Head of caudate nucleus (tissue), 42 donors: ENCODE measurements around the gene PRDM10.
A peak's percentile ranks its signal among the peaks of the same experiment; 100 is the strongest.

Source experiments
- DNase-seq, 42 donors: peaks; one replicate each; pipeline versions ENCODE4 v3.0.0 to v3.0.0-alpha.2; 2020 to 2021; ENCODE audit warnings: mixed read lengths in 7 of 42
- intact Hi-C: fragments of 100-400 bp; cut with DNase I; formaldehyde crosslinking; loops from one replicate; pipeline ENCODE4 v1.15.0; 2022

PRDM10 gene

DNA sequence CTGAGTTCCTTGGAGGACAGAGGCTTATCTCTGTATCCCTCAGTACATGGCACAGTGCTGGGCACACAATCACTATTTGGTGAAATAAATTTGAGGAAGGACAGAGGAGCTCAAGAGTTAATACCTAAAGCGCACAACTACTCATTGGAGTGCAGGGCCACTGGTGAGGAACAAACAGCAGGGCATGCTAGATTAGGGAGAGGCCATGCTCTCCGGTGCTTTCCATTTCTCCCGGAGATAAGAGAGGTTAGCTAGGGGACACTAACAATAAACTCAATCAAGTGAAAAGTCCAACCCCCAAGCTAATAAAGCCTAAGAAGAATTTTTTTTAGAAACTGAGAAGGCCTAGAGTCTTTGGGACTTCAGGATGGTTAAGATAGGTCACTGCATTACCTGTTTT lies 136.3 kb downstream of the PRDM10 start:
- intact Hi-C loops = no loop called here

DNA sequence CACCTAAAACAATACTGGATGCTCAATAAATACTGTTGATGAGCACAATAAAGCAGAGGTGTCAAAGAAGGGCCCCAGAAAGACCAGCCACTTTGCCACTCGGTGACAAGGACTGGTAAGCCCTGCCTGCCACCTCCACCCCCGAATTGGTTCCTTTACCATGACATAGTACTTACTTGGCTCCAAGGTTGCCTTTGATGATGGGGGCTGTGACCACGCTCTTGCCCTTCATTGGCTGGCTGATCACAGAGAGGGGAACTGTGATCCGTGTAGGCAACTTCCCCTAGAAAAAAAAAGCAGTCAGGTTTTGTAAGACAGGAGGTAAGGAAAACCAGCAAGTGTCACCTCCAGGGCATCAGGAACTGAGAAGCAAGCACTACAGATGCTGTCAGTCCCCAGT lies 136.9 kb downstream of the PRDM10 start:
- peak in 30 of 42 donors; percentile 16 to 78 (median 41) for DNase-seq
- intact Hi-C loops = no loop called here

More for the DNA sequence above, 136.3 kb downstream of the PRDM10 start:
- no peak for DNase-seq

DNA sequence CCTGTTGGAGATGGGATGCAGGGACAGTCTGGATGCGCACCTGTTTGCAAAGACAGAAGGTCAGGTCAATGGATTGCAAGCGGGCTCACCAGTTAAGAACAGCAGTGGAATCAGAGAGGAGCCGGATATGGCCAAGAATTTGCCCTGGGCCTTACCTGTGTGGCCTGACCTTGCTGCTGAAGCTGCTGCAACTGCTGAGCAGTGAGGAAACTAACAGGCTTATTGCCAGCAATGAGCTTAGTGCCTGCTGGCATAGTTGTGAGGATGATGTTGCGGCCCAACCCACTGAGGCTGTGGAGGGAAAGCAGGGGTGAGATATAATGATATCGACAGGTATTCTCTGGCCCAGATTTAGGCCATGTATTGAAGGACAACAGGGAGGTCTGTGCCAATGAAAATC lies 137.8 kb downstream of the PRDM10 start:
- intact Hi-C loops = no loop called here
- no peak for DNase-seq

DNA sequence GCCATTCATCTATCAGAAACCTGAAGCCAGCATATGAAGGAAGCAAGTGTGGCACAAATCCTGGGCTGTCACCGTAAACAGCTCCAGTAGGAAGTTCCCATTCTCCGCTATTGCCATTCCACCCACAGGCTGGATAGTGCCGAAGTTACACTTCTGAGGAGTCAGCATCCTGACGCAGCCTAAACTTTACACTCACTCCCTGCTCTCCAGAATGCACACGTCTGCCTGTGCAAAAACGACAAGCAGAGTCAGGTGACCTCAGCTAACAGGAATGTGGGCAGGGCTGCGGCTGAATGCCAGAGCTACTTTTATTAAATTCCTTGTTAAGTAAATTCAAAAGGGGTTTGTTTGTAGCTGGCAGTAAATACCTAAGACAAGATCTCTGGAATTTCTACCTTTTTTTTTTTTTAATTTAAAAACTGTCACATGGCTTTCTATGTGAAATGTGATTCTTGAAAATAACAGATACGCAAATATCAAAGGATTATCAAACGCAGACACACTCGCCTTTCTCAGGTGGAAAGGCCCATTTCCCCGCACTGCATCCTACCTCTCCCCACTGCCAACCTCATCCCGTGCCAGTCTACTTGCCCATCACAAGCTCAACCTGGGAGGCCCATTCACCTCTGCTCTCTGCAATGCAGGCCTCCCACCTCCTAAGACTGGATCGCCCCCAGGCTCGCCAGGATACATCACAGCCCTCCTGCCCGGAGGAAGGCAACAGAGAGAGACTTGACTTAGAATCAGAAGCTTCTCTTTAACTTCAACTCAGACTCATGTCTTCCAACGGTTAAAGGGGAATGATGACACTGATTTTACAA lies 140.7 kb downstream of the PRDM10 start:
- intact Hi-C loops = no loop called here
- DNase-seq = peak in 39 of 42 donors; percentile 14 to 80 (median 46)

DNA sequence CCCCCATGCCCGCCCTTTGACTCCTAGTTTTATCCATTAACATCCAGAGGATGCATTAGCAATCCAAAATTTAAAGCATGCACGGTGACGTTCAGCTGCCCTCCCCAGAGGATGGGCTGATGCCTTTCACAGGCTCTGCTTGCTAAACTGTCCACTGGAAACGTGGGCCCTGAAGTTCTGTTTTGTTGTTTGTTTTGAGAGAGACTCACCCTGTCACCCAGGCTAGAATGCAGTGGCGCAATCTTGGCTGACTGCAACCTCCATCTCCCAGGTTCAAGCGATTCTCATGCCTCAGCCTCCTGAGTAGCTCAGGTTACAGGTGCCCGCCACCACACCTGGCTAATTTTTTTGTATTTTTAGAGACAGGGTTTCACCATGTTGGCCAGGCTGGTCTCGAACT lies 146.6 kb downstream of the PRDM10 start:
- no peak for DNase-seq
- intact Hi-C loops = no loop called here

DNA sequence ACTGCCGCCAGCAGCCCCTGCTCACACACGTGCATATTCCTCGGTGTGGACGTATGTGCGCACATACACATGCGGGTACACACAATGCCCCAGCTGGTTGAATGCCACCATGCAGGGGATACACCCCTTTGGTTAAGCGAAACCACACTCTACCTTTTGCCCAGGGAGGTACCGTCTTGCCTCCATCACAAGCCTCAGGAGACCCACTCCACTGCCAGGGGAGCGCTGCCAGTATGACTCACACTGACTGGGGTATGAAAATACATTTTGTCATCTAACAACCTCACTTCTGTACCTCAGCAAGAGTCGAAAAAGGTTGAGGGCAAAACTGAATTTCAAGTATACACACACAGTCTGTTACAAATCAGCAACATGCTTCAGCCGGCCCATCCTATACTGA lies 147.5 kb downstream of the PRDM10 start:
- DNase-seq = no peak
- intact Hi-C loops = no loop called here

DNA sequence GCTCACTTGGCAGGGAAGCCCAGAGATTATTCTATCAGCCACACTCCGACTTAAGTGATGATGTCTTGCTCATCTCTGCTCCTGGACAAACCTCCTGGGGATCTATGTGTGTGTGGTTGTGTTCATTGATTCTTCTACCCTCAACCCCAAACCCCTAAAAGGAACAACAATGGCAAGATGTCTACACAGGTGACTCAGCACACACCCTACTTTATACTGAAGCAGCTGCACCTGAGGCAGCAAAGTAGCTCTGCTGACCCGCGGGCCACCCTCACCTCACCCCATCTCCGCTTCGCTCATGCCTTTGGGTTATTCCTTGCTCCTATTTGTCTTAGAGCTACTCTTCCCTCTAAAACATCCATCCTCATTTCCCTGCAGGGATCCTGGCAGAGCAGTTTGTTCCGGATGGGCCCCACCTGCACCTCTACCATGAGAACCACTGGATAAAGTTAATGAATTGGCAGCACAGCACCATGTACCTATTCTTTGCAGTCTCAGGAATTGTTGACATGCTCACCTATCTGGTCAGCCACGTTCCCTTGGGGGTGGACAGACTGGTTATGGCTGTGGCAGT lies 148.3 kb downstream of the PRDM10 start:
- intact Hi-C loops = no loop called here
- DNase-seq = no peak

DNA sequence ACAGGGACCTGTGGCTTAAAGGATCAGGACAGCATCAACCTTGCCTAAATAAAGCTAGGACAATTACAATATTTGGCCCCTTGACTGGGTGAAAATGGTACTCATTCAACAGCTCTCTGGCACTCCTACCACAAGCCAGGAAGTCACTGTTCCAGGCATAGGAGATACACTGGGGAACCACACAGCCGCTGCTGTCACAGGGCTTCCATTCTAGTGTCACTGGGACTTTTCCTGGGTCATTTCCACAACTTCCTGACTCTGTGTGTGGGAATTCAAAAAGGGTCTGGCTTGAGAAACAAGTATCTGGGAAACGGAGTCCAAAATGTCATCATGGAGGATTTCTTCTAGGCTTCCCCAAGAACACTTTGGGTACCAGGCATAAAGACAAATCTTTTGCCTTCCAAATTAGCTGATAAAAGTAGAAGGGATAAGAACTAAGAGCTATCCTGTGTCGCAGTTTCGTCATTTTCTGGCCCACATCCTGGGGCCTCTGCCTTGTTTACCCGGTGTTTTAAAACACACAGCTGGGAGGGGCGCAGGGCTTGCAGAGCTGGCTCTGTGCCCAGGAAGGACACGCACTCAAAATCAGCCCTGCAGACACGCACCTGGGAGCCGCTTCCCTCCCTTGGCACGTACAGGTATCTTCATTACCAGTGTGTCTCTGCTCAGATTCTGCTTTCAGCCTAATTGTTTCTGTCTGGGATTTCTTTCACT lies 149.0 kb downstream of the PRDM10 start:
- intact Hi-C loops = no loop called here
- DNase-seq = no peak

DNA sequence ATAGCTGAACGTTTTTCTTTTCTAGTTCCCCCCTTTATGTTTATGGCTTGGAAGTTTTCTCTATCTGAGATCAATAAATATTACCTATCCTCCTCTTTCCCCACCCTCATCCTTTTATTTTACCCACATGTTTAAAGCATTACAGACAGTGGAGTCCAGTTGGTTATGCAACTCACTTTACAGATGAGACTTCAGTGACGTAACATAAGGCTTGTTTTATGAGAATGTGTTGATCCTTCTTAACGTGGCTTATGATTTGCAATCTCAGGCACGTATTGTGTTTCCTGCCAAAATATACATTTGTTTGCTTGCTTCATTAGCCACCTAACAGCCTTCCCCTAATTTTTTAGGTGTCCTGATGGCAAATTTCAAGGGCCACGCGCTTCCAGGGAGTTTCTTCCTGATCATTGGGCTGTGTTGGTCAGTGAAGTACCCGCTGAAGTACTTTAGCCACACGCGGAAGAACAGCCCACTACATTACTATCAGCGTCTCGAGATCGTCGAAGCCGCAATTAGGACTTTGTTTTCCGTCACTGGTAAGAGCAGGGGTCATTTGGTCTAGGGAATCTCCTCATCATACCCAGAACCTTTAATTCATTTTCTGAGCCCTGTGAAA lies 150.4 kb downstream of the PRDM10 start:
- intact Hi-C loops = no loop called here
- no peak for DNase-seq
